Amniotic stem cell (primary cell): ENCODE measurements around the gene CRYBB1.
A peak's percentile ranks its signal among the peaks of the same experiment; 100 is the strongest.

Experiments used
- DNase-seq: peaks from one replicate; lab custom pipeline; 2025; lab: John Stamatoyannopoulos, UW

CRYBB1 gene

DNA sequence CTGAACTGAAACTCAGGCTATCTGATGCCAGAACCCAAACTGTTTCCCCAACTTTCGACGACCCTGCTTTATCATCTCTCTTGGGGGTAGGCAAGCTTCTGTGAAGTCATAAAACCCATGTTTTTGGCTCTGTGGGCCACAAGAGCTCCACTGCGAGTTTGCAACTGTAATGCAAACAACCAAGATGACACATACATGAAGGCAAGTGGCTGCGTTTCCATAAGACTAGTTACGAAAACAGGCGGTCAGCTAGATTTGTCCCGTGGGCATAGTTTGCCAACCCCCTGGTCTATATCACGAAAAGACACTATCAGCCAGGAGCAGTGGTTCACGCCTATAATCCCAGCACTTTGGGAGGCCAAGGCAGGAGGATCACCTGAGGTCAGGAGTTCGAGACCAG is 65.4 kb downstream of the CRYBB1 start:
- DNase-seq = no peak

DNA sequence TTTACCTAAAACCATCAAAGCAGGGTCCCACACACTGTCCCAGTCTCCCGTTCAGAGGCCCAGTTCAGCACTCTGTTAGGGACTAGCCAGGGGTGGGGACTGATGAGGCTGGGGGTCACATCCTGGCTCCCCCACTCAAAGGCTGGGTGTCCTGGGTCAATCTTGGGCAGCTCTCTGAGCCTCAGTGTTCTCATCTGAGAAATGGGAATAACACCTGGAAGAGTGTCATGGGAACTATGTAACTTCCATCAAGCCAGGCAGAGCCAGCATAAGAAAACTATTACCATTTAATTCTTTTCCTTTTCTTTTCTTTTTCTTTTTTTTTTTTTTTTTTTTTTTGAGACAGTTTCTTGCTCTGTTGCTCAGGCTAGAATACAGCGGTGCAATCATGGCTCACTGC is 66.3 kb downstream of the CRYBB1 start:
- DNase-seq = no peak

DNA sequence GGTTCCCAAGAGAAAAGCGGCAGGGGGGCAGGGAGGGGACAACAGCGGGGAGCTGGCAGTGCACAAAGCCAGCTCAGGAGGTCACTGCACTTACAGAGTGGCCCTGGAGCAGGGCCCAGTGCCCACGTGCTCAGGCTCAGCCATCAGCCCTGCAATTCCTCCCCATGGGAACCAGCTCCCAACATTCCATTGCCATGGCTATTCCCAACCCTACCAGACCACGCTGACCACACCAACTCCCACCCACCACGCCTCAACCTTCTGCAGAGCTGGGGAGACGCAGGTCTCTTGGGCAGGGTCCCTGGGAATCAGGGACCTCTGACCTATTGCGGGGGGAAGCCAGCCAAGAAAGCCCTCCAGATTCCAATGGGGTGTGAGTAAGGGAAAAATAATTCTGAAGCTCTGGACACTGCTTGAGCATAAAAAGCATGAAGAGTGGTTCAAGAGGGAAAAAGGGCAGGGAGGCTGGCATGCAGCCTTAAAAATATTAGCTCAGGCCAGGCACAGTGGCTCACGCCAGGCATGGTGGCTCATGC is 67.3 kb downstream of the CRYBB1 start:
- peak; percentile 10 for DNase-seq

DNA sequence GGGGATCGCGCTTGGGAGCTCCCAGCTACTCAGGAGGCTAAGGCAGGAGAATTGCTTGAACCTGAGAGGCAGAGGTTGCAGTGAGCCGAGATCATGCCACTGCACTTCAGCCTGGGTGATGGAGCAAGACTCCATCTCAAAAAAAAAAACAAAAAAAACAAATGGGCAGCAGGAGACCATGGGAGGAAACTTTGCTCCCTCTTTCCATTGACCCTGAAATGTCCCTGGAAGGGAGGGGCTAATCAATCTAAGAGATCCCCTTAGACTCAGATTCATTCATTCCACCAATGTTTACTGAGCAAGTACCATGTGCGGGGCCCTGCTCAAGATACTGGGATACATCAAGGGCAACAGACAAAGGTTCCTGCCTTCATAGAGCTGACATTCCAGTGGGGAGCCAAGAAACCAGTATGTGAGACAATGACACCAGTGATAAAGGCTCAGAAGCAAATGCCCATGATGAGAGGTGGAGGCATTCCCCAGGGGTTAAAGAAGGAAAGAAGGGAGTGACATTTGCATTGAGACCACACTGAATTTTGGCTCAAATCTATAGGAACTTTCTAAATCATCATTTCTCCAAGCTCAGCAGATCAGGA is 67.8 kb downstream of the CRYBB1 start:
- no peak for DNase-seq
